K562 (cell line): ENCODE results near the gene C1QTNF7. TPM values are rescaled to one million over a fixed set of nuclear protein-coding genes. Genes with fewer than 3 reads are reported as not detected.
A peak's percentile ranks its signal among the peaks of the same experiment; 100 is the strongest.

Source experiments
- ATAC-seq: fragments of 200-7000 bp; cut with Tn5 transposase; 3 replicates; pipeline ENCODE4 v1.9.1; 2020; ENCODE audit warnings: moderate library complexity
- BruUV-seq: library from RNA; stranded (reverse); fragments of 400-500 nt; replicated peaks from 2 replicates; lab custom pipeline; 2021; lab: Mats Ljungman, UMichigan
- CTCF ChIA-PET: fragments of 300-600 bp; formaldehyde crosslinking; extraction: SDS; loops from one replicate; lab custom pipeline; 2021; ENCODE audit warnings: low intra/inter-chr PET ratio; lab: Yijun Ruan, JAX
- POLR2A ChIA-PET: fragments of 300-600, 350-650 bp; sonication (Branson Sonifier 250); formaldehyde crosslinking; extraction: SDS; loops from one replicate; lab custom pipeline; 2021; ENCODE audit warnings: antibody characterized with exemption, inconsistent platforms; lab: Yijun Ruan, JAX
- DNase-seq, 4 experiments: peaks; one replicate each; pipeline versions ENCODE4 v3.0.0 to v3.0.0-alpha.2; 2011 to 2018; ENCODE audit warnings: low spot score in 3 of 4, mixed read lengths in 3 of 4; ENCODE audit errors: extremely low read depth in 1 of 4
- FAIRE-seq: peaks from 2 replicates; lab custom pipeline; 2011; peaks lifted over from hg19 to GRCh38; lab: Jason Lieb, UNC
- H2AFZ ChIP-seq: 2 replicates; pipeline ENCODE4 v1.6.0; 2011; ENCODE audit warnings: low read depth, low read length, control low read depth, inconsistent platforms
- H3K27ac ChIP-seq: fragments of 200-600 bp; 3 replicates; pipeline ENCODE4 v1.8.0; 2011; ENCODE audit warnings: low read depth, mild to moderate bottlenecking, control low read depth, inconsistent platforms, low read length, moderate library complexity, mixed read lengths; ENCODE audit errors: extremely low read depth
- H3K27me3 ChIP-seq, 2 experiments: fragments of 300-600 bp in 1 of 2; 2 replicates in 1 of 2; 3 replicates in 1 of 2; pipeline versions ENCODE4 v1.6.0 to v1.8.0; 2011; ENCODE audit warnings: inconsistent platforms in 2 of 2, low read length in 2 of 2, mild to moderate bottlenecking in 1 of 2, mixed read lengths in 1 of 2, moderate library complexity in 1 of 2; ENCODE audit not compliant: control insufficient read depth in 2 of 2, insufficient read depth in 2 of 2
- H3K36me3 ChIP-seq: fragments of 300-600 bp; 3 replicates; pipeline ENCODE4 v1.8.0; 2011; ENCODE audit warnings: mild to moderate bottlenecking, low read length, inconsistent platforms; ENCODE audit not compliant: control insufficient read depth, insufficient read depth
- H3K4me1 ChIP-seq, 2 experiments: fragments of 200-600 bp in 1 of 2; replicated peaks in 1 of 2; 2 replicates in 1 of 2; 3 replicates in 1 of 2; pipeline versions ENCODE4 v1.5.1 to v1.8.0; 2011; ENCODE audit warnings: inconsistent platforms in 2 of 2, low read length in 2 of 2, mild to moderate bottlenecking in 1 of 2, mixed read lengths in 1 of 2, moderate library complexity in 1 of 2; ENCODE audit not compliant: control insufficient read depth in 2 of 2, insufficient read depth in 2 of 2
- H3K4me2 ChIP-seq: 2 replicates; pipeline ENCODE4 v1.6.1; 2011; ENCODE audit warnings: low read length, control low read depth, inconsistent platforms, mixed read lengths; ENCODE audit not compliant: insufficient read depth
- H3K4me3 ChIP-seq: fragments of 200-600 bp; sonication (generic), shearing (Covaris generic); 2 replicates; pipeline ENCODE4 v1.5.1; 2016; ENCODE audit warnings: control low read depth, inconsistent platforms
- H3K79me2 ChIP-seq: fragments of 200-600 bp; 3 replicates; pipeline ENCODE4 v1.8.0; 2011; ENCODE audit warnings: low read length, inconsistent platforms; ENCODE audit not compliant: control insufficient read depth, insufficient read depth
- H3K9ac ChIP-seq, 2 experiments: 2 replicates each; pipeline versions ENCODE4 v1.6.0 to v1.6.1; 2011; ENCODE audit warnings: low read depth in 2 of 2, low read length in 2 of 2, control low read depth in 1 of 2, inconsistent platforms in 1 of 2, mild to moderate bottlenecking in 1 of 2, mixed read lengths in 1 of 2; ENCODE audit not compliant: insufficient read depth in 1 of 2
- H3K9me1 ChIP-seq: one replicate; pipeline ENCODE4 v1.6.0; 2011; ENCODE audit warnings: inconsistent platforms, mild to moderate bottlenecking, low read length, moderate library complexity; ENCODE audit not compliant: control insufficient read depth, insufficient read depth
- H3K9me3 ChIP-seq: replicated peaks from 2 replicates; pipeline ENCODE4 v1.5.1; 2011; ENCODE audit warnings: low read depth, low read length, inconsistent platforms; ENCODE audit not compliant: control insufficient read depth, insufficient read depth
- H4K20me1 ChIP-seq: replicated peaks from 2 replicates; pipeline ENCODE4 v1.6.1; 2011; ENCODE audit warnings: low read length, inconsistent platforms, mixed read lengths; ENCODE audit not compliant: control insufficient read depth, insufficient read depth
- BACH1 ChIP-seq: fragments of 200-800 bp; sonication (Bioruptor generic); IDR thresholded peaks from 2 replicates; pipeline ENCODE4 v1.6.1; 2016; ENCODE audit warnings: missing genetic modification characterization, missing compliant biosample characterization
- WGBS: fragments of 100-300 bp; shearing (Covaris generic); methylation state at CpG from one replicate; pipeline ENCODE4 v1.1.6; 2016; ENCODE audit warnings: low coverage, mixed read lengths; ENCODE audit not compliant: insufficient coverage; ENCODE audit errors: missing lambda C conversion rate; 5-methylcytosine and 5-hydroxymethylcytosine counted together
- in situ Hi-C: fragments of 300-500 bp; cut with MboI; formaldehyde crosslinking; loops from 4 replicates; pipeline ENCODE4 v1.15.0; 2018; ENCODE audit warnings: inconsistent platforms, mixed read lengths
- intact Hi-C: fragments of 100-400 bp; cut with micrococcal nuclease; formaldehyde crosslinking; loops from 2 replicates; pipeline ENCODE4 v1.14.2; 2022
- polyA plus RNA-seq, 8 experiments: library from polyadenylated mRNA; depleted of rRNA in 4 of 8; stranded (reverse) in 5 of 8; unstranded in 3 of 8; fragments of >200 nt; fragmentation: Nextera tagmentation in 2 of 8; fragmentation: Illumina TruSeq in 1 of 8; extraction: Ambion mirVana in 2 of 8; extraction: Trizol in 1 of 8; gene quantifications; 2 replicates each; pipeline versions ENCODE4 v1.2.1 to v1.2.3, GENCODE V29; 2011 to 2014; ENCODE audit warnings: inconsistent platforms in 1 of 8, missing spikeins in 1 of 8
- total RNA-seq, 7 experiments: library from RNA; depleted of rRNA in 6 of 7; stranded (reverse); fragments of >200 nt in 6 of 7; fragmentation: Illumina TruSeq in 2 of 7; extraction: Trizol in 2 of 7; gene quantifications; 2 replicates each; pipeline versions ENCODE4 v1.2.1 to v1.2.3, GENCODE V29; 2011 to 2021; ENCODE audit warnings: low replicate concordance in 1 of 7
- TF ChIP-seq, protein P1 (sequence below): fragments of 250-450 bp; sonication (Bioruptor Pico); IDR thresholded peaks from 2 replicates; pipeline ENCODE4 v1.5.1; 2021; ENCODE audit warnings: mild to moderate bottlenecking
- TF ChIP-seq, protein P2 (sequence below), 3 experiments: IDR thresholded peaks in 2 of 3; conservative IDR thresholded peaks in 1 of 3; 2 replicates each; pipeline ENCODE4 v1.5.1; 2011 to 2012; ENCODE audit warnings: low read length in 3 of 3, mild to moderate bottlenecking in 3 of 3, control low read depth in 2 of 3, improper control_type of control experiment in 1 of 3, inconsistent platforms in 1 of 3, low read depth in 1 of 3, mixed read lengths in 1 of 3, moderate library complexity in 1 of 3; ENCODE audit not compliant: insufficient read depth in 2 of 3
- TF ChIP-seq, protein P3 (sequence below), 2 experiments: fragments of 450-650 bp; formaldehyde crosslinking in 1 of 2; IDR thresholded peaks; 2 replicates each; pipeline versions ENCODE4 v1.4.0 to v1.6.1; 2014 to 2020; ENCODE audit warnings: mild to moderate bottlenecking in 2 of 2, borderline replicate concordance in 1 of 2, low read depth in 1 of 2

C1QTNF7 gene
- total and polyA plus RNA-seq, 9 of the 15 experiments (the other 6 are each of a cell fraction or from before 2014, with no cell fraction given), result not detected

DNA sequence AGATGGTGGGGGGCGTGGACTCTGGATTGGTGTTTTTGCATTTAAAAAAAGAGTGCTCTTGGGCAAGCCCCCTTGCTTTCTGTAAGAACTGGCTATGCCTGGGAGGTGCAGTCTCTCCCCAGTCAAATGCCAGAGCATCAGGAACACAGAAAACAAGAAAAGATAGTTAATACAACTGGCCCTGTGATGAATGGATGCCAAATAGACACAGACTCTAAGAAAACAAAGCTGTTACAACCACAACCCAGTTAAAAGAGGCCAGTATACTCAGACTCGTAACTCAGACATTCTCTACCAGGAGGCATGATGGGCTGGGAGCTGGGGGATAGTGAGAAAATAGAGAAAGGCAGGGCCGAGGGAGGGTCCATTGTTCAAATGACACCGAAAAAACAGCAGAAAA lies 32.5 kb upstream of the C1QTNF7 start (continued):
- TF ChIP-seq, protein P1, sequence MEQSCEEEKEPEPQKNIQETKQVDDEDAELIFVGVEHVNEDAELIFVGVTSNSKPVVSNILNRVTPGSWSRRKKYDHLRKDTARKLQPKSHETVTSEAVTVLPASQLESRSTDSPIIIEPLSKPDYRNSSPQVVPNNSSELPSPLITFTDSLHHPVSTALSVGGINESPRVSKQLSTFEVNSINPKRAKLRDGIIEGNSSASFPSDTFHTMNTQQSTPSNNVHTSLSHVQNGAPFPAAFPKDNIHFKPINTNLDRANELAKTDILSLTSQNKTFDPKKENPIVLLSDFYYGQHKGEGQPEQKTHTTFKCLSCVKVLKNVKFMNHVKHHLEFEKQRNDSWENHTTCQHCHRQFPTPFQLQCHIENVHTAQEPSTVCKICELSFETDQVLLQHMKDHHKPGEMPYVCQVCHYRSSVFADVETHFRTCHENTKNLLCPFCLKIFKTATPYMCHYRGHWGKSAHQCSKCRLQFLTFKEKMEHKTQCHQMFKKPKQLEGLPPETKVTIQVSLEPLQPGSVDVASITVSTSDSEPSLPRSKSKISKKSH, result no peak
- no peak for TF ChIP-seq BACH1 (tag)

DNA sequence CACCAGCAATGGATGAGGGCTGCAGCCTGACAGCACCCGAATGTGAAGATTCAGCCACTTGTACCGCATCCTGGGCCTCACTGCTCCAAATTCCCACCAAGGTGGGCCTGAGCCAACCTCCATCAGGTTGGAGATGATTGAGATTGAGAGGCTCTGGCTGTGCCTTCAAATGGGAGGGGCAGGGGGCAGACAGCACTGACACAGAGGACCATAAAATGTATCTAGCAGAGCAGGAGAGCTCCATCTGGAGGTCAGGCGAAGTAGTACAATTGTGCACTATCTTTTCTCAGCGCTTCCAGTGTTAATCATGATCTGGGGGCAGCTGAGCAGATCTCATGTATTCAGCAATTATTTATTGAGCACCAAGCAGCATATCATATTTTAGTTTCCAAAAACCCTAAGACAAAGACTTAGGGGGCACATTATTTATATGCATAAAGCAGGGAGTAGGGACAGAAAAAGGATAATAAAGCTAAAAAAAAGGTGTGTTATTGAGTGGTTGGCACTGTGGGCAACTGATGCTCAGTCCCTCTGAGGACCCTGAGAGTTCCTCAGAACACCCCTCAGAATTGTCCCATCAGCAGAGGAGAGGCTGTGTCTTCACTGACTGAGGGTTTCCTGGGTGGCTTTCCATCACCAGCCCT lies 31.6 kb upstream of the C1QTNF7 start:
- no TSS peak for BruUV-seq
- Histone ChIP-seq H3K36me3 (no peaks in the 10 kb centered on the region), H3K9me3 (no peaks in the 10 kb centered on the region), H3K4me1 (no peaks in the 10 kb centered on the region), H3K27me3 (no peaks in the 10 kb centered on the region), H2AFZ (no peak overlapping the region), H4K20me1 (no peaks in the 10 kb centered on the region; the same call in 1 of the 2 replicates), H3K4me2 (no peak overlapping the region), H3K27ac (no peak overlapping the region), H3K4me3 (no peak overlapping the region), H3K9me1 (no peaks in the 10 kb centered on the region), H3K9ac (no peak overlapping the region), H3K79me2 (no peaks in the 10 kb centered on the region)
- ChIA-PET POLR2A (interaction anchor here (0.7 kb wide), 1 partner anchor 98 kb away, joined by 3 read pairs; no protein-coding TSS in a partner anchor), CTCF (interaction anchor here (1.1 to 1.2 kb wide), 2 partner anchors 157 to 1739 kb away, joined by 3 to 5 read pairs; no protein-coding TSS in a partner anchor)
- DNase-seq (peak; percentile 62 to 65 (median 64)), FAIRE-seq (peak; percentile 95), ATAC-seq (peak; percentile 94)
- WGBS, result 0% methylated on average over 4 of the region's 4 CpGs
- in situ Hi-C loops (loop anchor here (10.0 kb wide), 1 partner anchor 161 kb away; no protein-coding TSS in a partner anchor), intact Hi-C loops (loop anchor here (2.0 to 10.0 kb wide), 2 partner anchors 157 to 1741 kb away; no protein-coding TSS in a partner anchor)
- TF ChIP-seq, protein P2, sequence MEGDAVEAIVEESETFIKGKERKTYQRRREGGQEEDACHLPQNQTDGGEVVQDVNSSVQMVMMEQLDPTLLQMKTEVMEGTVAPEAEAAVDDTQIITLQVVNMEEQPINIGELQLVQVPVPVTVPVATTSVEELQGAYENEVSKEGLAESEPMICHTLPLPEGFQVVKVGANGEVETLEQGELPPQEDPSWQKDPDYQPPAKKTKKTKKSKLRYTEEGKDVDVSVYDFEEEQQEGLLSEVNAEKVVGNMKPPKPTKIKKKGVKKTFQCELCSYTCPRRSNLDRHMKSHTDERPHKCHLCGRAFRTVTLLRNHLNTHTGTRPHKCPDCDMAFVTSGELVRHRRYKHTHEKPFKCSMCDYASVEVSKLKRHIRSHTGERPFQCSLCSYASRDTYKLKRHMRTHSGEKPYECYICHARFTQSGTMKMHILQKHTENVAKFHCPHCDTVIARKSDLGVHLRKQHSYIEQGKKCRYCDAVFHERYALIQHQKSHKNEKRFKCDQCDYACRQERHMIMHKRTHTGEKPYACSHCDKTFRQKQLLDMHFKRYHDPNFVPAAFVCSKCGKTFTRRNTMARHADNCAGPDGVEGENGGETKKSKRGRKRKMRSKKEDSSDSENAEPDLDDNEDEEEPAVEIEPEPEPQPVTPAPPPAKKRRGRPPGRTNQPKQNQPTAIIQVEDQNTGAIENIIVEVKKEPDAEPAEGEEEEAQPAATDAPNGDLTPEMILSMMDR (IDR thresholded peaks at IDR 0.05 in 2 of 3, conservative IDR thresholded peaks at IDR 0.05 in 1 of 3; ENCODE audit: insufficient read depth in 2 of 3, low read depth in 1 of 3, low read length in 3 of 3), result peak; percentile 74 to 76 (median 75)
- TF ChIP-seq, protein P3, sequence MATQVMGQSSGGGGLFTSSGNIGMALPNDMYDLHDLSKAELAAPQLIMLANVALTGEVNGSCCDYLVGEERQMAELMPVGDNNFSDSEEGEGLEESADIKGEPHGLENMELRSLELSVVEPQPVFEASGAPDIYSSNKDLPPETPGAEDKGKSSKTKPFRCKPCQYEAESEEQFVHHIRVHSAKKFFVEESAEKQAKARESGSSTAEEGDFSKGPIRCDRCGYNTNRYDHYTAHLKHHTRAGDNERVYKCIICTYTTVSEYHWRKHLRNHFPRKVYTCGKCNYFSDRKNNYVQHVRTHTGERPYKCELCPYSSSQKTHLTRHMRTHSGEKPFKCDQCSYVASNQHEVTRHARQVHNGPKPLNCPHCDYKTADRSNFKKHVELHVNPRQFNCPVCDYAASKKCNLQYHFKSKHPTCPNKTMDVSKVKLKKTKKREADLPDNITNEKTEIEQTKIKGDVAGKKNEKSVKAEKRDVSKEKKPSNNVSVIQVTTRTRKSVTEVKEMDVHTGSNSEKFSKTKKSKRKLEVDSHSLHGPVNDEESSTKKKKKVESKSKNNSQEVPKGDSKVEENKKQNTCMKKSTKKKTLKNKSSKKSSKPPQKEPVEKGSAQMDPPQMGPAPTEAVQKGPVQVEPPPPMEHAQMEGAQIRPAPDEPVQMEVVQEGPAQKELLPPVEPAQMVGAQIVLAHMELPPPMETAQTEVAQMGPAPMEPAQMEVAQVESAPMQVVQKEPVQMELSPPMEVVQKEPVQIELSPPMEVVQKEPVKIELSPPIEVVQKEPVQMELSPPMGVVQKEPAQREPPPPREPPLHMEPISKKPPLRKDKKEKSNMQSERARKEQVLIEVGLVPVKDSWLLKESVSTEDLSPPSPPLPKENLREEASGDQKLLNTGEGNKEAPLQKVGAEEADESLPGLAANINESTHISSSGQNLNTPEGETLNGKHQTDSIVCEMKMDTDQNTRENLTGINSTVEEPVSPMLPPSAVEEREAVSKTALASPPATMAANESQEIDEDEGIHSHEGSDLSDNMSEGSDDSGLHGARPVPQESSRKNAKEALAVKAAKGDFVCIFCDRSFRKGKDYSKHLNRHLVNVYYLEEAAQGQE (IDR thresholded peaks at IDR 0.05; ENCODE audit: borderline replicate concordance), result peak; percentile 60; the same call in 1 of the 2 replicates
- TF ChIP-seq, protein P3 (CRISPR knock-in tag; IDR thresholded peaks at IDR 0.05; ENCODE audit: low read depth), result no peak
